Measurements from ENCODE around the gene TRIM41.

GRCh38 chr5:181245427-181246275 lies 22.6 kb downstream of the TRIM41 start:
- TF ChIP-seq CTCF (IDR thresholded peaks at IDR 0.05; ENCODE audit: low read depth, low read length) (no peak), MYC (IDR thresholded peaks at IDR 0.05; ENCODE audit: low read depth, low read length) (no peak), POLR2A (IDR thresholded peaks at IDR 0.05; ENCODE audit: extremely low read depth, insufficient read length) (no peak), MAX (IDR thresholded peaks at IDR 0.05; ENCODE audit: low read depth, low read length) (no peak)

All from NB4 (cell line).